Body of pancreas (tissue), 4 donors: Measurements from ENCODE around the gene ZBTB46. TPM values are rescaled to one million over a fixed set of nuclear protein-coding genes. Genes with fewer than 3 reads are reported as not detected.
"Not testable (repeated sequence)": the region's sequence is repeated elsewhere in the genome, so short reads cannot be mapped to it uniquely, and the experiment has no call there.

Source experiments
- ATAC-seq: fragments of 150-250 bp; one replicate; pipeline ENCODE4 v1.9.1; 2016
- DNase-seq, 4 donors: peaks; one replicate each; pipeline ENCODE4 v3.0.0-alpha.2; 2019
- H3K27ac ChIP-seq, 4 donors: fragments of 200-600 bp; sonication (generic); 1 replicate in 3 of 4; 2 replicates in 1 of 4; pipeline versions ENCODE4 v1.5.1 to v1.6.1; 2016 to 2019; ENCODE audit warnings: mild to moderate bottlenecking in 1 of 4, mixed read lengths in 1 of 4, moderate library complexity in 1 of 4
- H3K27me3 ChIP-seq, 2 donors: fragments of 200-600 bp; sonication (generic); one replicate each; pipeline ENCODE4 v1.6.0; 2016; ENCODE audit warnings: mild to moderate bottlenecking in 1 of 2
- H3K36me3 ChIP-seq, 2 donors: fragments of 200-600 bp; sonication (generic); replicated peaks in 1 of 2; 2 replicates each; pipeline ENCODE4 v1.5.1; 2016; ENCODE audit warnings: low read depth in 2 of 2; ENCODE audit not compliant: insufficient read depth in 1 of 2
- H3K4me1 ChIP-seq: fragments of 200-600 bp; sonication (generic); one replicate; pipeline ENCODE4 v1.6.0; 2016
- H3K4me3 ChIP-seq, 2 donors: fragments of 200-600 bp; sonication (generic); 1 replicate in 1 of 2; 2 replicates in 1 of 2; pipeline ENCODE4 v1.5.1; 2016 to 2019
- H3K9me3 ChIP-seq, 3 donors: fragments of 200-600 bp; sonication (generic); 1 replicate in 2 of 3; 2 replicates in 1 of 3; pipeline ENCODE4 v1.5.1; 2016
- POLR2A ChIP-seq, 3 donors: fragments of 450-650 bp; IDR thresholded peaks; one replicate each; pipeline ENCODE4 v1.6.1; 2016; ENCODE audit warnings: antibody characterized with exemption in 3 of 3, mild to moderate bottlenecking in 2 of 3
- WGBS, 2 donors: methylation state at CpG; one replicate each; pipeline ENCODE4 v1.1.5; 2017; 5-methylcytosine and 5-hydroxymethylcytosine counted together
- intact Hi-C: fragments of 100-400 bp; cut with DNase I; formaldehyde crosslinking; loops from one replicate; pipeline ENCODE4 v1.15.1; 2023
- total RNA-seq, 2 donors: library from RNA; depleted of rRNA; stranded (reverse); fragments of >200 nt; gene quantifications; one replicate each; pipeline ENCODE4 v1.1.0, GENCODE V29; 2016
- TF ChIP-seq, protein P1 (sequence below), 7 experiments: fragments of 450-650 bp in 4 of 7; fragments of 200-600 bp in 3 of 7; sonication (generic) in 3 of 7; IDR thresholded peaks; one replicate each; pipeline ENCODE4 v1.5.1; 2016 to 2019; ENCODE audit warnings: antibody characterized with exemption in 7 of 7

The ZBTB46 gene, protein sequence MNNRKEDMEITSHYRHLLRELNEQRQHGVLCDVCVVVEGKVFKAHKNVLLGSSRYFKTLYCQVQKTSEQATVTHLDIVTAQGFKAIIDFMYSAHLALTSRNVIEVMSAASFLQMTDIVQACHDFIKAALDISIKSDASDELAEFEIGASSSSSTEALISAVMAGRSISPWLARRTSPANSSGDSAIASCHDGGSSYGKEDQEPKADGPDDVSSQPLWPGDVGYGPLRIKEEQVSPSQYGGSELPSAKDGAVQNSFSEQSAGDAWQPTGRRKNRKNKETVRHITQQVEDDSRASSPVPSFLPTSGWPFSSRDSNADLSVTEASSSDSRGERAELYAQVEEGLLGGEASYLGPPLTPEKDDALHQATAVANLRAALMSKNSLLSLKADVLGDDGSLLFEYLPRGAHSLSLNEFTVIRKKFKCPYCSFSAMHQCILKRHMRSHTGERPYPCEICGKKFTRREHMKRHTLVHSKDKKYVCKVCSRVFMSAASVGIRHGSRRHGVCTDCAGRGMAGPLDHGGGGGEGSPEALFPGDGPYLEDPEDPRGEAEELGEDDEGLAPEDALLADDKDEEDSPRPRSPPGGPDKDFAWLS
- 1 to 10 TPM; 4.3 to 5.4 TPM for total RNA-seq

DNA sequence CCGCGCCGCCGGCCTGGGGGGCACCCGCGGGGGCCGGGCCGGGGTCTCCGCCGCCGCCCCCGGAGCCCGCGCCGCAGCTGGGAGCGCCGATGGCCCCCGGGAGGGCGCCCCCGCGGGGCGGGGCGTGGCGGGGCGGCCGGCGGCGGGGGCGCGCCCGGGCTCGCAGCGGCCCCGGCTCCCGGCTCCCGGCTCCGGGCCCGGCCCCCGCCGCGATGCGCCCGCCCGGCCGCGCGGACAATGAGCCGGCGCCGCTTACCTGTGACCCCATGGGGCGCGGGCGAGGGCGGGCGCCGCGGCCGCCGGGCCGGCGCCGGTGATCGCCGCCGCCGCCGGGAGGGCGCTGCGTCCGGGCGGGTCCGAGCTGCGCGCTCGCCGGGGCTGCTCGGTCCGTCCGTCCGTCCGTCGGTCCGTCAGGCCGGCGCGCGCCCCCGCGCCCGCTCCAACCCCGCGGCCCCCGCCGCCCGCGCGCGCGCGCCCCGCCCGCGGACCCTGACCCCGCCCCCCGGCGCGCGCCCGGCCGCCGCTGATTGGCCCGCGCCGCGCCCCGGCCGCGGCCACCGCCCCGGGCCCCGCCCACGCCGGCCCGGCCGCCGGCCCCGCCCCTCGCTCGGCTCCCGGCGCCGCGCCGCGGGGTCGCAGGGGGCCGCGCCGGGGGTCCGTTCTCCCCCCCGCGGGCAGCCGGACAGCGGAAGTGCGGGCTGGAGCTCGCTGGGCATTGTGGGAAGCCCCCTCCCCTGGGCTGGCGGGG is at the start of gene ZBTB46:
TSS of gene ZBTB46 (minus strand) at position 424 of the 748 bp plus-strand sequence. CDS start 40,507 bp downstream, outside the sequence.
- no peaks in the 10 kb centered on the region for H3K9me3 ChIP-seq
- 0% methylated on average over 33 of the region's 147 CpGs; no CpG with 5 or more reads in 1 of the 2 donors for WGBS, 2 donors
- peak within 1 kb of the TSS; percentile 25 to 50 for H3K4me3 ChIP-seq
- no peaks in the 10 kb centered on the region for H3K27me3 ChIP-seq
- H3K36me3 ChIP-seq: no peaks in the 10 kb centered on the region
- intact Hi-C loops: no loop called here
- ATAC-seq (peak; percentile 78), DNase-seq (peak; percentile 50 to 72 (median 59))
- TF ChIP-seq, protein P1, sequence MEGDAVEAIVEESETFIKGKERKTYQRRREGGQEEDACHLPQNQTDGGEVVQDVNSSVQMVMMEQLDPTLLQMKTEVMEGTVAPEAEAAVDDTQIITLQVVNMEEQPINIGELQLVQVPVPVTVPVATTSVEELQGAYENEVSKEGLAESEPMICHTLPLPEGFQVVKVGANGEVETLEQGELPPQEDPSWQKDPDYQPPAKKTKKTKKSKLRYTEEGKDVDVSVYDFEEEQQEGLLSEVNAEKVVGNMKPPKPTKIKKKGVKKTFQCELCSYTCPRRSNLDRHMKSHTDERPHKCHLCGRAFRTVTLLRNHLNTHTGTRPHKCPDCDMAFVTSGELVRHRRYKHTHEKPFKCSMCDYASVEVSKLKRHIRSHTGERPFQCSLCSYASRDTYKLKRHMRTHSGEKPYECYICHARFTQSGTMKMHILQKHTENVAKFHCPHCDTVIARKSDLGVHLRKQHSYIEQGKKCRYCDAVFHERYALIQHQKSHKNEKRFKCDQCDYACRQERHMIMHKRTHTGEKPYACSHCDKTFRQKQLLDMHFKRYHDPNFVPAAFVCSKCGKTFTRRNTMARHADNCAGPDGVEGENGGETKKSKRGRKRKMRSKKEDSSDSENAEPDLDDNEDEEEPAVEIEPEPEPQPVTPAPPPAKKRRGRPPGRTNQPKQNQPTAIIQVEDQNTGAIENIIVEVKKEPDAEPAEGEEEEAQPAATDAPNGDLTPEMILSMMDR (IDR thresholded peaks at IDR 0.05): no peak
- no peak for TF ChIP-seq POLR2A (IDR thresholded peaks at IDR 0.05)
- H3K27ac ChIP-seq: peak within 1 kb of the TSS in 3 of 4 donors; percentile 12 to 56 (median 47)
- H3K4me1 ChIP-seq: peaks cover 34% of the 10 kb centered on the region

GRCh38 chr20:63878899-63879663 is 48.0 kb upstream of the ZBTB46 start:
- TF ChIP-seq, protein P1 (IDR thresholded peaks at IDR 0.05): no peak
- no peak for TF ChIP-seq POLR2A (IDR thresholded peaks at IDR 0.05)
- ATAC-seq: no peak
- Histone ChIP-seq H3K4me1 (no peaks in the 10 kb centered on the region), H3K27me3 (no peaks in the 10 kb centered on the region), H3K9me3 (no peaks in the 10 kb centered on the region), H3K27ac (no peak overlapping the region), H3K4me3 (no peak overlapping the region), H3K36me3 (peaks cover 0 to 26% of the 10 kb centered on the region in 2 donors)
- DNase-seq: no peak
- intact Hi-C loops: no loop called here
- WGBS, 2 donors: 93 to 95% methylated on average over 12 to 14 of the region's 14 CpGs

- ATAC-seq (no peak), DNase-seq (no peak)
- Histone ChIP-seq H3K27me3 (no peaks in the 10 kb centered on the region), H3K27ac (no peak overlapping the region), H3K36me3 (peaks cover 5 to 21% of the 10 kb centered on the region in 2 donors), H3K4me1 (no peaks in the 10 kb centered on the region), H3K4me3 (no peak overlapping the region), H3K9me3 (no peaks in the 10 kb centered on the region)
- WGBS, 2 donors: 87 to 94% methylated on average over 27 to 32 of the region's 32 CpGs
- TF ChIP-seq, protein P1 (IDR thresholded peaks at IDR 0.05): no peak
- intact Hi-C loops: no loop called here
Measured at GRCh38 chr20:63877755-63878470, 46.8 kb upstream of the ZBTB46 start.

DNA sequence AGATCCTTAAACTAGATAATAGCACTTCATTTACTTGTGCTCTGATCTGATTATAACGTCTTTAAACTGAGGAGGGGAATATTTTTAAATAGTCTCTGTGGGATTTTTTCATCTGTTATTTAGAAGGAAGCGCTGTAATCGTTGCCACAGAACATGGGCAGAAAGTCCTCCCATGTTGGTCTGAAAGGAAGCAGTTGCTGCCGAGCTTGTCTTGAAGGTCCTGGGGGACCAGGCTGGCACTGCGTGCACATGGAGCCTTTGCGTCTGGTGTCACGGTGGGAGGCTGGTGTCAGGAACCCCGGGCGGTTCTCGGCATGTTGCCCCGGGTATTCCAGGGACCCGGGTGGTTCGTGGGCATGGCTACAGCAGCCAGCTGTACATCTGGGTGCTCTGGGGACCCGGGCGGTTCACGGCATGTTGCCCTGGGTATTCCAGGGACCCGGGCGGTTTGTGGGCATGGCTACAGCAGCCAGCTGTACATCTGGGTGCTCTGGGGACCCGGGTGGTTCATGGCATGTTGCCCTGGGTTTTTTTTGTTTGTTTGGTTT is 45.5 kb upstream of the ZBTB46 start:
- no peak for DNase-seq
- intact Hi-C loops: no loop called here
- H3K36me3 ChIP-seq: peaks cover 5 to 17% of the 10 kb centered on the region in 2 donors

DNA sequence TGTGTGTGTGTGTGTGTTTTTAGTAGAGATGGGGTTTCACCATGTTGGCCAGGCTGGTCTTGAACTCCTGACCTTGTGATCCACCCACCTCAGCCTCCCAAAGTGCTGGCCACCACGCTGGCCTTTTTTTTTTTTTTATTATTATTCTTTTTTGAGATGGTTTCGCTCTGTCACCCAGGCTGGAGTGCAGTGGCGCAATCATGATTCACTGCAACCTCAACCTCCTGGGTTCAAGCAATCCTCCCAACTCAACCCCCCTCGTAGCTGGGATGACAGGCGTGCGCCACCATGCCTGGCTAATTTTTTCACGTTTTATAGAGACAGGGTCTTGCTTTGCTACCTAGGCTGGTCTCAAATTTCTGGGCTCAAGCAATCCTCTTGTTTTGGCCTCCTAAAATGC is 43.2 kb upstream of the ZBTB46 start:
- not testable (repeated sequence) for ATAC-seq
- whole genome bisulfite sequencing, 2 donors: 94% methylated on average over 7 of the region's 7 CpGs
- peaks cover 5 to 31% of the 10 kb centered on the region in 2 donors for H3K36me3 ChIP-seq

More for the DNA sequence above, 45.5 kb upstream of the ZBTB46 start:
- TF ChIP-seq POLR2A (IDR thresholded peaks at IDR 0.05): no peak
- Histone ChIP-seq H3K4me1 (no peaks in the 10 kb centered on the region), H3K27me3 (no peaks in the 10 kb centered on the region), H3K4me3 (no peak overlapping the region), H3K27ac (no peak overlapping the region), H3K9me3 (no peaks in the 10 kb centered on the region)
- WGBS, 2 donors: 91 to 93% methylated on average over 9 to 19 of the region's 19 CpGs
- ATAC-seq: no peak

More for the DNA sequence above, 43.2 kb upstream of the ZBTB46 start:
- H3K27me3 ChIP-seq, H3K4me1 ChIP-seq, intact Hi-C loops, H3K9me3 ChIP-seq, H3K4me3 ChIP-seq, DNase-seq: not testable (repeated sequence)
- peak overlapping the region in 1 of 4 donors; percentile 62 for H3K27ac ChIP-seq
